Head of caudate nucleus (tissue), 42 donors: ENCODE measurements around the gene IFITM5.
"Not testable (repeated sequence)": the region's sequence is repeated elsewhere in the genome, so short reads cannot be mapped to it uniquely, and the experiment has no call there.

Experiments used
- DNase-seq, 42 donors: peaks; one replicate each; pipeline versions ENCODE4 v3.0.0 to v3.0.0-alpha.2; 2020 to 2021; ENCODE audit warnings: mixed read lengths in 7 of 42
- intact Hi-C: fragments of 100-400 bp; cut with DNase I; formaldehyde crosslinking; loops from one replicate; pipeline ENCODE4 v1.15.0; 2022

IFITM5 gene

DNA sequence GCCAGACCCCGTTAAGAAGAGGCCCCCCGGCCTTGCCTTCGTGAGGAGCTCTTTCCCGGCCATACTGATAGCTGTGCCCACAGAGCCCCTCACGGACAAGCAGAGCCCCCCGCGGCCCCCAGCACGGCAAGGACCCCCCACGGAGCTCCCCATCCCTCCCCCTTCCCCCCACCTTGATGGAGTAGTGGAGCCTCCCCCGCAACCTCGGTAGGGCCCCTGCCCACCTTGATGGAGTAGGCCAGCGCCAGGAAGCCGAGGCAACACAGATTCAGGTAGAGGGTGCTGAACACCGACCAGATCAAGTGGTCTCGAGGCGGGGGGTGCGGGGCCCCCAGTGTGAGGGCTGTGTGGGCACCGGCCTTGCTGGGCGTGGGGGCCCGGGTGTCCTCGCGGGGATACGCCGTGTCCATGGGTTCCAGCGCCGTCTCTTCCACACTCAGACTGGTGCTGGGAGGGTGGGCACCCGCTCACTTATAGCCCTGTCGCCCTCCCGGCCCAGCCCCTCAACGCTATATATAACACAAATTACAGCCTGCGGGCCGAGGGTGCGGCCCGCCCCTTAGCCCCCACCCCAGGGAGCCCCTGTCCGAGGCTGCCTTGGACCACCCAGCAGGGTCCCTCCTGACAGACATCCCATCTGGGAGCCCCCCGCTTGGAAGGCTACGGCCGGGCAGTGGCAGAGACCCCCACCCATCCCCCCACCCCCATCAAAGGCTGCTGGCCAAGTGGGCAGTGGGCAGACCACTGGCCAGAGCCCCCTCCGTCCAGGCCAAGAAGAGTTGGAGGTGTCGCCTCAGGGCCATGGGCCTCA, at the start of gene IFITM5:
Gene IFITM5, minus strand, starts transcription at position 446 of the 811 bp plus-strand sequence. Its CDS starts 36 bp downstream, at position 410.
- intact Hi-C loops, result no loop called here
- DNase-seq, result no peak

DNA sequence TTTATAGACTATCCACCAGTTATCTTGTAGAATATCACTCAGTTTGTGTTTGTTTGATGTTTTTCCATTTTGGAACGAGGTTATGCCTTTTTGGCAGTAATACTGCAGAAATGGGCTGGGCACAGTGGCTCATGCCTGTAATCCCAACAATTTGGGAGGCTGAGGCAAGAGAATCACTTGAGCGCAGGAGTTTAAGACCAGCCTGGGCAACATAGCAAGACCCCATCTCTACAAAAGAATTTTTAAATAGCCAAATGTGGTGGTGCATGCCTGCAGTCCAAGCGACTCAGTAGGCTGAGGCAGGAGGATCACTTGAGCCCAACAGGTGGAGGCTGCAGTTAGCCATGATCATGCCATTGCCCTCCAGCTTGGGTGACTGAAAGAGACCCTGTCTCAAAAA, 47.2 kb upstream of the IFITM5 start:
- intact Hi-C loops, result no loop called here
- DNase-seq, result no peak

DNA sequence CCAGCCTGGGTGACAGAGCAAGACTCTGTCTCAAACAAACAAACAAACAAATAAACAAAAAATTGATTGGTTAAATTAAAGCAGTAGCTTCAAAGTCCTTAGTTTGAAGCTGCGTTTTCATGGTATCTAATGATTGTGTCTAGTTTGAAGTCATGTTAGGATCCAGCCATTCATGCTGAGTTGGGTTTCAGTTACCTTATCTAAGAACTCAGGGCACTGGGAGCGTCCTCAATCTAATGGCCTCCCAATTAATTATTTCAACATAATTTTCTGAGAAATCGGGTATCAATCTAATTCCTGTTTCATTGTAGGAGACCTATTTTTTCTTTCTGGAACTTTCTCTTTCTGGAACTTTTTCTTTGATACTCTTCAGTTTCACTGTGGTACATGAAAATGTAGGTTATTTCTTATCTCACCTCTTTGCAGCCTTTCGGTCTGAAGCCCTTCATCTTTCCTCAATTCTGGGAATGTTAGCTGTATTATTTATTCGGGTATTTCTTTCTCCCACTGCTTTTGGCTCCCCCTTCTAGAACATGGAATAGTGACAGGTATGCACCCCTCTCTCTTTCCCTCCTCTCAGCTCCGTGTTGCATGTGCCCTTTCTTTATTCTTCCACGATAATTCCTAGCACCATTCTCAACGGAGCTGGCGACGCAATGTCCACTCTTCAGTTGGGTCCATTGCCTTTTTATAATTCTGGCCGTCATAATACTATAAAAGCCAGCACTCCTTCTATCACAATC, 45.7 kb upstream of the IFITM5 start:
- intact Hi-C loops, result no loop called here
- DNase-seq, result peak in 1 of 42 donors; percentile 10

DNA sequence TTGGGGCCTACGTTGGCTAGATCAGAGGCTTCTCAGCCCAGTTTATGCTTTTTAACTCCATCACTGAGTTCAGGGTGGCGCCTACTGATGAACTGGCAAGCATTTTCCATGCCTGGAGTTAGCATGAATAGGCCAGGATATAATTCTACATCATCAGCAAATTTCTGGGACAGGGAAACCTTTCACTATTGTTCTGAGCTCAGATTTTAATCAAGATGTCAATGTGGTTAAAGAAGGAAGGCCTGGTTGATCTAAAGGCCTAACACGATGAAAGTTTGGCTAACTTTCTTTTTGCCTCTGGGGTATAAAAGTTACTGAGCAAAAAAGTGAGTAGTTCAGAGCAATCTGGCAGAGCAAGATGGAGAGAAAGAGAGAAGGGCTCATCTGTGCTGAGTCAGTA, 43.0 kb upstream of the IFITM5 start:
- intact Hi-C loops, result no loop called here
- DNase-seq, result no peak

DNA sequence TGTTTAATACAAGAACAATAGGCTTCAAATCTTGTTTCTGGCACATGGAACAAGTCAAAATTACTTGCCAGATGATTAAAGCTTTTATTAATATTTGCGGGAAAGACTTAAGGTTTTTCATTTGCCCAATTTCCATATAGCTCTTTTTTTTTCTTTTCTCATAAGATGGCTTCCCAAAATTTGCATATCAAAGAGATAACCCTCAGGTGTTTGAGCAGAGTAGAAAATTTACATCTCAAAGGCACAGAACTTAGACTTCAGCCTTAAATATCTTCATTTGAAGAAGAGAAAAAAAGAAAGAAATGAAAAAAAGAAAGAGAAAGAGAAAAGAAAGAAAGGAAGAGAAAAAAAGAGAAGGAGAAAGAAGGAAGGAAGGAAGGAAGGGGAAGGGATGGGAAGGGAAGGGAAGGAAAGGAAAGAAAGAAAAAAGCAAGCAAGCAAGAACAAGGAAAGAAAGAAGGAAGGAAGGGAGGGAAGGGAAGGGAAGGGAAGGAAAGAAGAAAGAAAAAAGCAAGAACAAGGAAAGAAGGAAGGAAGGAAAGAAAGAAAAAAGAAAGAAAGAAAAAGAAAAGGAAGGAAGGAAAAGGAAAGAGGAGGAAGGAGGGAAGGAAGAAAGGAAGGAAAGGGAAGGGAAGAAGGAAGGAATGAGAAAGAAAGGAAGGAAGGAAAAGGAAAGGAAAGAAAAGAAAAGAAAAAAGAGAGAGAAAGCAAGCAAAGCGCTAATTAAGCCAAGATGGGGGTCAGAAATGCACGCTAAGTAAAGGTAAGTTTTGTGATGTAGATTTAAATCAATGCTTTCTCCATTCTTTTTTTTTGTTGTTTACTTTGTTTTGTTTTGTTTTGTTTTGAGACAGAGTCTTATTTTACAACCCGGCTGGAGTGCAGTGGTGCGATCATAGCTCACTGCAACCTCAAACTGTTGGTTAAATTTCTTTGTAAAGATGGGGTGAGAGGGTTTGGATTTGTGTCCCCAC, 41.5 kb upstream of the IFITM5 start:
- intact Hi-C loops, result no loop called here
- DNase-seq, result no peak

DNA sequence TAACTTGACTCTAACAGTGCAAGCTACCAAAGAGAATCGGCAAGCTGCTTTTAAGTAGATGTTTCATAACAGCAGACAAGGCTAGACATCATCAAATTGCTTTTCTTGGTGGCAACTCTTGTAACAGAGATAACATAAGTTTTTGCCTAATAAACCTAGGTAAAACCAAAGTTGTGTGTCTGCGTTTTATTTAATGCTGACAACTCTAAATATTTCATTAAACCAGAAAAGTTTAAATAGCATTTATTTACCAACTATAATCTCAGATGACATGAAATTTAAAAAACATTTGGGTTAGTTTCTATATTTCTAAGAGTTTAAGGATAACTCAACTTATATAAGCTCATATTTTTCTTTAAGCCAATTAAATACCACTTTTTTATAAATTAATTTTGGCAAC, 40.6 kb upstream of the IFITM5 start:
- DNase-seq, result no peak
- intact Hi-C loops, result no loop called here

DNA sequence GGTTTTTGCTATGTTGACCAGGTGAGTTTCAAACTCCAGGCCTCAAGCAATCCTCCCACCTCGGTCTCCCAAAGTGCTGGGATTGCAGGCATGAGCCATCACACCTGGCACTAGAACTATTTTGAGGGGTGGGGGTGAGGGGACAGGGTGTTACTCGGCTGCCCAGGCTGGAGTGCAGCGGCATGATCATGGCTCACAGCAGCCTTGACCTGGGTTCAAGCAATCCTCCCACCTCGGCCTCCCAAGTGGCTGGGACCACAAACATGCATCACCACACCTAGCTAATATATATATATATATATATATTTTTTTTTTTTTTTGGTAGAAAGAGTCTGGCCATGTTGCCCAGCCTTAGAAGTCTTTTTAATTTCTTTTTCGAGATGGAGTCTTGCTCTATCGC, 38.4 kb upstream of the IFITM5 start:
- DNase-seq, result no peak
- intact Hi-C loops, result no loop called here

DNA sequence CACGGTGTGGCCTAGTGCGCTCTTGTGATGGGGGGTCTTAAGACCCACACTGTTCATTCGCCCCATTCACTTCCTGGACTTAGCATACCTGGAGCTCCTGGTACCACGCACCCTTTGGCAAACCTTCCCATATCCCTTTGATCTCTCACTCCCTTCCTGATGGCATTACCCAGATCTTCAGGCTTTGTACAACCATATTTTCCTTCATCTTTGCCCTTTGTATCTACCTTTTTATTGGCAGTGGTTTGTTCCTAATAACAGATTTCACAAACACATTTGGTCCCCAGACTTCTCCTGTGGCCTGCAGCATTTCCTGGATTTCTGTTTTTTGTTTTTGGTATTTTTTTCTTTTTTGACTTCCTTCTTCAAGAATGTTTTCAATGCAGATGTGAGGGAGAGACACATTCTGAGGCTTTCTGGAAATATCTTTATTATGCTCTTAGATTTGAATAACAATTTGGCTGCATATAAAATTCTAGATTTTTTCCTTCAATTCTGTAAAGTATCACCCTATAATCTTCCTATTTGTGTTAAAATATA, 37.4 kb upstream of the IFITM5 start:
- intact Hi-C loops, result no loop called here
- DNase-seq, result no peak

DNA sequence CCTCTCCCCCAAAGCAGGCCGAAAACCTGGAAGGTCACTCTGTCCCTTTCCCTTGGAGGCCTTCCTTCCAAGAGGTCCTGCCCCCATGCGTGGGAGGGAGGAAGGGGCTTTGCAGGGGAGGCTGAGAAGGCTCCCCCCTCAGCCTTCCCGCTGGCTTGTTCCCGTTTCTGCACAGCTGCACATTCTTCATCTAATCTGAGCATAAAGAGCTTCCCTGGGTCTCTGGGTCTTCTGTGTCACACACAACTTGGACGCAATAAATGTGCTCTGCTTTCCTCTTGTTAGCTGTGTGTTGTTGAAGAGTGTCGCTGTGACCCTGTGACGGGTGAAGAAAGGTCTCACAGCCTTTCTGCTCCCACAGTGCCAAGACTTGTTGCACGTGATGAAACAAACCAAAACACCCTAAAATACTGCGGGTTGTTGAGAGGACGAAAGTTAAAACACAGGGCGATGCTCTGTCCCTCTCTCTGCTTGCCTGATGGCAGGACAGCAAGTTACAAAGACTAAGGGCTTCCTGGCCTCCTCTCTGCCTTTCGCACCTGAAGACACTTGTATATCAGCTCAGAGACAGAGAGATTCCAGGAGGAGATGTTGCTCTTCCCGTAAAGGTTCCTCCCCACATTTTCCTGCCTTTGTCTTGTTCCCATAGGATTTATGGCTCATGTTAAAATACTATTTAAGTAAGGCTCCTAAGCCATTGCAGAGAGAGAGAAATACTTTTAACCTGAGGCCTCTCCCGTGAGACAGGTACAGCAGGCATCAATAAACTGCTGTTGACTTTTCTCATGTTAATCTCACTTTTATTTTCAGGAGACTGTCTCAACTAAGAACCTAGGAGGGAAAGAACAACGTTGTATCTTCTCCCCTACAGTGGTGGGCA, 36.7 kb upstream of the IFITM5 start:
- DNase-seq, result peak in 9 of 42 donors; percentile 28 to 63 (median 45)
- intact Hi-C loops, result no loop called here

DNA sequence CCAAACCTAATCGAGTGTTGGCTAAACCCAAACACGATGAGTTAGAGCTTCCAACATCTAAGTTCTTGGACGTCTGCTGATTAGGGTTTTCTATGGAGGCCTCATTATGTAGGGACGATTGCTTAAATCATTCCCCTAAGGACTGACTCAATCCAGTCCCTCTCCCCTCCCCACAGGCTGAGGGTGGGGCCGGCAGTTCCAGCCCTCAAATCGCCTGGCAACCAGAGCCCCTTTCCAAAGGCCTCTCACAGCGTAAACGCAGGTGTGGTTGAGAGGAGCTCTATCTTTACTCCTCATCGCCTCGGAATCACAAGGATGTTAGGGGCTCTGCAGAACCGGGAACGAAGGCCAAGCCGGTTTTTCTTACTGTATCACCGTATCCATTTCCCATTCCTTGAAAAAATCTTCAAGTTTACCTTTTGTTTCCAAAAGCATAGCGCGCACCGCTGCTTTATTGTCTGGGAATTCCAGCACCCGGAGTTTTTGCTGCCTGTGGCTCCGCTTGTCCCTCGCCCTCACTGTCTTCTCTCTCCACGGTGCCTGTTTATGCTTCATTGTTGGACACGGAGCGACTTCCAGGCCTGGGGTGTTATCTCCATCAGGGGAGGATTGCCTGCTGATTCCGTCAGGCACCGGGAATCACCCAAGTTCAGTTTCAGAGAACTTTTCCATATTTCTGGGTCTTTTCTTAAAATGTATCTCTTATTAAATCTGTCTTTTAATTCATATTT, 35.1 kb upstream of the IFITM5 start:
- intact Hi-C loops, result no loop called here
- DNase-seq, result no peak

DNA sequence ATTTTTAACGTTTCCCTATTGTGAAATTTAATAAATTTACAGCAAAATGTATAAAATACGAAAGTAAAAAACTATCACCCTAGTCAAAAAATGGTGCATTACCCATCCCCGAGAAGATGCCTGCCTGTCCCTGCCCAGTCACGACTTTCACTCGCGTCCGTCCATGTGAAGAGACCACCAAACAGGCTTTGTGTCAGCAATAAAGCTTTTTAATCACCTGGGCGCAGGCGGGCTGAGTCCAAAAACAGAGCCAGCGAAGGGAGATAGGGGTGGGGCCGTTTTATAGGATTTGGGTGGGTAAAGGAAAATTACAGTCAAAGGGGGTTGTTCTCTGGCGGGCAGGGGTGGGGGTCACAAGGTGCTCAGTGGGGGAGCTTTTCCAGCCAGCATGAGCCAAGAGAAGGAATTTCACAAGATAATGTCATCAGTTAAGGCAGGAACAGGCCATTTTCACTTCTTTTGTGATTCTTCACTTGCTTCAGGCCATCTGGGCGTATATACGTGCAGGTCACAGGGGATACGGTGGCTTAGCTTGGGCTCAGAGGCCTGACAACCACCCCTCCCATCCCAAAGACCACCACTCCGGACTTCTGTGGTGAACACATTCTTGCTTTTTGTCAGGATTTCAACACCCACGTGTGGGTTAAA, 34.4 kb upstream of the IFITM5 start:
- intact Hi-C loops, DNase-seq: not testable (repeated sequence)

DNA sequence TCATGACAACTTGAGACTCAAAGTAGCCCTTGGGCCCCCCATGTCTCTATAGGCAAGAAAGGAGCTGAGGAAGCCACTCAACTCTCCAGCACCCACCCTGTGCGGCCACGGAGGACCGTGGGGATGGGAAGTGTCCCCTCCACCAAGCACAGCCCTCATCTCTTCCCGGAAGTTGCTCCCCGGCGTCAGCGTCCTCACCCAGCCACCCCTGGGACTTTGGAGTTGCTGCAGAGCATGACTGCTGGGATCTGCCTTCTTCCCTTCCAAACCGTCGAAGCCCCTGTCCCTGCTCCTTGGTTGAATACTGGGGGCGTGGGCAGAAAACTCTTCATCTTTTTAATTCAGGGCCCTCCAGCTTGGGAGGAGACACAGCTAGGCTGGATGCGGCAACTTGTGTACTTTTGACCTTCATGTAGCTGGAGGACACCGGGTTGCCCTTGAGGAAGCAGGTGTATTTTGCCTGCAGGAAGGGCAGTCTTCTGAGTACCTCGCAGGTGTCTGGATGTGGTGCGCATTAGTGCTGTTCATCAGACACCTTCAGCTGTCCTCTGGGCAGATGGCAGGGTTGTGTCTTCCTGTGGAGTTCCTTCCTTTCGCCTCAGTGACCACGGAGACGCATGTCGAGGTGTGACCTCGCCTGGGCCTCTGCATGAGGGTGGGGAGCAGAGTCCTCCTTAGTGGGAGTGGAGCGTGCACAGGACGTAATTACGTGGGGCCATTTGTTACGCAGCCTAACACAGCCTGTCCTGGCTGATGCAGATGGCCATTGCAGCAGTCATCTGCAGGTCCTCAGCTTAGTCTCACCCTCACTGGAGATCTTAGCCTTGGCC, 33.5 kb upstream of the IFITM5 start:
- no peak for DNase-seq
- intact Hi-C loops, result no loop called here

DNA sequence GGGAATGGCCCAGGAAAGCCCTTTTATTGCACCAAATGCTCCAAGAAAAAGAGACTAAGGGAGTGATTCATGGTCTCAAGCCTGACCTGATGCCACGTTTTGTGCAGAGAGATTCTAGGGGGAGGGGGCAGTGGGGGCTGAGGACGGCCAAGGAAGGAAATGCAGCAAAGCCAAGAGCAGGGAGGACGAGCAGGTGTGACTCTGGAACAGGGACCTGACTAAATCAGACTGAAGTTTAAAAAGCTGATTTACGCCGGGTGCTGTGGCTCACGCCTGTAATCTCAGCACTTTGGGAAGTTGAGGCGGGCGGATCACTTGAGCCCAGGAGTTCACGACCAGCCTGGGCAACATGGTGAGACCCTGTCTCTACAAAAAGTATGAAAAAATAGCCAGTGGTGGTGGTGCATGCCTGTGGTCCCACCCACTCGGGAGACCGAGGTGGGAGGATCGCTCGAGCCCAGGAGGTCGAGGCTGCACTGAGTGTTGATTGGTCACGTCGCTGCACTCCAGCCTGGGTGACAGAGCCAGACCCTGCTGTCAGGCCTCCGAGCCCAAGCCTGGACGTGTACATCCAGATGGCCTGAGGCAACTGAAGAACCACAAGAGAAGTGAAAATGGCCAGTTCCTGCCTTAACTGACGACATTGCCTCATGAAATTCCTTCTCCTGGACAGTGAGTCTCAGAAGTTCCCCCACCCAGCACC, 32.2 kb upstream of the IFITM5 start:
- no peak for DNase-seq
- intact Hi-C loops, result no loop called here

DNA sequence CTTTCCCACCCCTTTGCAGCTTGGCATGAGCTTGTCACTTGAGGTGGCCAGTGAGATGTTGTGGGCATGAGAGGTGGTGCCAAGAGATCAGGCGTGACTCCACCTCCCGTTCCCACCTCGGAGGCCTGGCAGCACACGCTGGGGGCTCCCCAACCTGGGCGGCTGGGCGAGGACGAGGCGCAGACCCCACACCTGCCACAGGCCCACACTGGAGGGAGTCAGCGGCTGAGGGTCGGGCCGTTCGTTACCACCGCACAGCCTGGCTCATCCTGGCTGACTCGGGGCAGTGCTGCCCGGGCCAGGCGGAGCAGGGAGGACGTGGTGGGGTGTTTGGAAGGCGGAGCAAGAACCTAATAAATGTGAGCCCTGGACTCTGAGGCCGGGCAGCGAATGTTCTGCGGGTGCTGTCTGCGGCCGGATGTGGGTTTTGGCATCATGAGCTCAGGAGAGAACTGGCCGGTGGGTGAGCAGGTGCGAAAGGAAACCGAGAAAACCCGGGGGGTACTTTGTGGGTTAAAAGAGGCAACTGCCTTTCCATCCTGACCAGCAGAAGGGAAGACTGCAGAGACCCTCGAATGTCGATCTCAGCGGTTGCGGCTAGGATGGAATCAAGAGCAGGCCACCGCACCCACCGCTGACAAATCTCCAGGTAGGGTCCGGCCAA, 31.5 kb upstream of the IFITM5 start:
- intact Hi-C loops, result no loop called here
- DNase-seq, result no peak

DNA sequence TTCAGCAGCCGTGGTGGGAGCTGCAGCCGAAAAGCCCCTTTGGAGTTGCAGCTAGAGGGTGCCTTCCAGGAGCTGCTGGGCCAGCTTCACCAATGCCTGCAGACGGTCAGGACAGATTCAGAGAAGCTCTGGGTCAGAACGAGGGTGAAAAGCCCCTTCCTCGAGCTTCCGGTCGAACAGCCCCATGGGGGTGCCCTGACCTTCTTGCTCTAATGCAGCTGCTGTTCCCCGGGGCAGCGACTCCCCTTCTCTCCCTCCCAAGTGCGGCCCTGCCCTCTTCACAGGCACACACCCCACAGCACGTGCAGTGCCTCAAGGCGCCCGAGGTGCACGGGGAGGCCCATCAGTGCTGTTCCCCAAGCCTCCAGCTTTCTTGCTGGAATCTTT, 31.0 kb upstream of the IFITM5 start:
- intact Hi-C loops, result no loop called here
- DNase-seq, result no peak
